NB4 (cell line): ENCODE results near the gene ASIC2.

Experiments
- MYC ChIP-seq: IDR thresholded peaks from 2 replicates; pipeline ENCODE4 v1.6.1; 2011; ENCODE audit warnings: low read depth, low read length
- POLR2A ChIP-seq: IDR thresholded peaks from 2 replicates; pipeline ENCODE4 v1.6.1; 2011; ENCODE audit warnings: mild to moderate bottlenecking; ENCODE audit not compliant: insufficient read length; ENCODE audit errors: extremely low read depth
- TF ChIP-seq, protein P1 (sequence below): IDR thresholded peaks from one replicate; pipeline ENCODE4 v1.5.1; 2012; ENCODE audit warnings: low read depth, low read length
- TF ChIP-seq, protein P2 (sequence below): IDR thresholded peaks from 2 replicates; pipeline ENCODE4 v1.6.1; 2011; ENCODE audit warnings: low read depth, low read length

DNA sequence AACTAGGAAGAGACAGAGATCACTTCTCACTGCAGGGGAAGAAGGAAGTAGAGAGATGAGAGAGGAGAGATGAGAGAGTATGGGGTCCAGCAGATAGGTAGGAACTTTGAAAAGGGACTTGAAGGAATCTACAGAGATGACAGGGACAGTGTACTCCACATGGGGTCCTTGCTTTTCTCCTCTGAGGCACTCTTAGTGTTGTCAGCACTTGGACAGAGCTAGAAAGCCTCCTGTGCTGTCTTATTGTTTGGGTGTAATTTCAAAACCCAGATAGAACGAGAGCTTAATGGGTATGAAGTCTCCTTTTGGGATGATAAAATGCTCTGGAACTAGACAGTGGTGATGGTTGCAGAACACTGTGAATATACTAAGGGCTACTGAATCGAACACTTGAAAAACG lies 65.2 kb downstream of the ASIC2 start:
- TF ChIP-seq, protein P1, sequence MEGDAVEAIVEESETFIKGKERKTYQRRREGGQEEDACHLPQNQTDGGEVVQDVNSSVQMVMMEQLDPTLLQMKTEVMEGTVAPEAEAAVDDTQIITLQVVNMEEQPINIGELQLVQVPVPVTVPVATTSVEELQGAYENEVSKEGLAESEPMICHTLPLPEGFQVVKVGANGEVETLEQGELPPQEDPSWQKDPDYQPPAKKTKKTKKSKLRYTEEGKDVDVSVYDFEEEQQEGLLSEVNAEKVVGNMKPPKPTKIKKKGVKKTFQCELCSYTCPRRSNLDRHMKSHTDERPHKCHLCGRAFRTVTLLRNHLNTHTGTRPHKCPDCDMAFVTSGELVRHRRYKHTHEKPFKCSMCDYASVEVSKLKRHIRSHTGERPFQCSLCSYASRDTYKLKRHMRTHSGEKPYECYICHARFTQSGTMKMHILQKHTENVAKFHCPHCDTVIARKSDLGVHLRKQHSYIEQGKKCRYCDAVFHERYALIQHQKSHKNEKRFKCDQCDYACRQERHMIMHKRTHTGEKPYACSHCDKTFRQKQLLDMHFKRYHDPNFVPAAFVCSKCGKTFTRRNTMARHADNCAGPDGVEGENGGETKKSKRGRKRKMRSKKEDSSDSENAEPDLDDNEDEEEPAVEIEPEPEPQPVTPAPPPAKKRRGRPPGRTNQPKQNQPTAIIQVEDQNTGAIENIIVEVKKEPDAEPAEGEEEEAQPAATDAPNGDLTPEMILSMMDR: no peak
- TF ChIP-seq, protein P2, sequence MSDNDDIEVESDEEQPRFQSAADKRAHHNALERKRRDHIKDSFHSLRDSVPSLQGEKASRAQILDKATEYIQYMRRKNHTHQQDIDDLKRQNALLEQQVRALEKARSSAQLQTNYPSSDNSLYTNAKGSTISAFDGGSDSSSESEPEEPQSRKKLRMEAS: no peak
- TF ChIP-seq POLR2A (no peak), MYC (no peak)
